Endodermal cell (in vitro differentiated cells): ENCODE measurements around the gene LOX. TPM values are rescaled to one million over a fixed set of nuclear protein-coding genes. Genes with fewer than 3 reads are reported as not detected.

Experiments used
- DNase-seq: peaks from one replicate; pipeline ENCODE4 v3.0.0-alpha.2; 2017
- H3K27ac ChIP-seq: 2 replicates; pipeline ENCODE4 v1.5.1; 2013; ENCODE audit warnings: mild to moderate bottlenecking, low read depth, low read length, moderate library complexity
- H3K27me3 ChIP-seq: 2 replicates; pipeline ENCODE4 v1.6.1; 2013; ENCODE audit warnings: mild to moderate bottlenecking, low read length, moderate library complexity; ENCODE audit not compliant: insufficient read depth, control insufficient read depth, poor library complexity, severe bottlenecking
- H3K36me3 ChIP-seq: 2 replicates; pipeline ENCODE4 v1.7.0; 2013; ENCODE audit warnings: mild to moderate bottlenecking, low read length, moderate library complexity; ENCODE audit not compliant: control insufficient read depth, insufficient read depth
- H3K4me1 ChIP-seq: one replicate; pipeline ENCODE4 v1.7.0; 2013; ENCODE audit warnings: low read length; ENCODE audit not compliant: control insufficient read depth, insufficient read depth
- H3K4me3 ChIP-seq: 2 replicates; pipeline ENCODE4 v1.5.1; 2013; ENCODE audit warnings: mild to moderate bottlenecking, low read length, moderate library complexity
- H3K9ac ChIP-seq: 2 replicates; pipeline ENCODE4 v1.6.1; 2013; ENCODE audit warnings: mild to moderate bottlenecking, low read length, moderate library complexity; ENCODE audit not compliant: poor library complexity, severe bottlenecking; ENCODE audit errors: extremely low read depth
- H3K9me3 ChIP-seq: 2 replicates; pipeline ENCODE4 v1.6.1; 2013; ENCODE audit warnings: mild to moderate bottlenecking, low read length, moderate library complexity; ENCODE audit not compliant: control insufficient read depth
- H3K27ac Mint-ChIP-seq: 2 replicates; pipeline ENCODE4 v1.8.0; 2020; ENCODE audit warnings: mixed read lengths
- H3K27me3 Mint-ChIP-seq: 2 replicates; pipeline ENCODE4 v1.8.0; 2021; ENCODE audit warnings: mild to moderate bottlenecking, mixed read lengths; ENCODE audit not compliant: insufficient read depth
- H3K36me3 Mint-ChIP-seq: 2 replicates; pipeline ENCODE4 v1.8.0; 2020; ENCODE audit warnings: low read depth, mixed read lengths
- H3K4me1 Mint-ChIP-seq: 2 replicates; pipeline ENCODE4 v1.8.0; 2020; ENCODE audit warnings: mixed read lengths
- H3K4me3 Mint-ChIP-seq: 2 replicates; pipeline ENCODE4 v1.8.0; 2020; ENCODE audit warnings: mild to moderate bottlenecking, moderate library complexity, mixed read lengths
- H3K9me3 Mint-ChIP-seq: 2 replicates; pipeline ENCODE4 v1.8.0; 2020; ENCODE audit warnings: mild to moderate bottlenecking, mixed read lengths
- WGBS, 2 experiments: methylation state at CpG; one replicate each; pipeline versions ENCODE4 v1.1.5 to v1.1.7; 2013; ENCODE audit warnings: missing lambda C conversion rate in 2 of 2, mixed read lengths in 1 of 2; ENCODE audit not compliant: insufficient coverage in 1 of 2, insufficient read length in 1 of 2; 5-methylcytosine and 5-hydroxymethylcytosine counted together
- total RNA-seq, 2 donors: library from RNA; stranded (reverse); fragmentation: NEBNext Ultra II Directional in 1 of 2; extraction: Animal tissue kit (Norgen Biotek cat#: 25700) in 1 of 2; gene quantifications; 2 replicates in 1 of 2; 3 replicates in 1 of 2; pipeline ENCODE4 v1.2.1, GENCODE V29; 2021
- TF ChIP-seq, protein P1 (sequence below): fragments of 200-600 bp; sonication (generic); conservative IDR thresholded peaks from 2 replicates; pipeline ENCODE4 v1.5.0; 2021; ENCODE audit warnings: antibody characterized with exemption, mild to moderate bottlenecking

Gene LOX
- total RNA-seq, 2 donors from 2014 or later: 16.4 to 16.5 TPM

DNA sequence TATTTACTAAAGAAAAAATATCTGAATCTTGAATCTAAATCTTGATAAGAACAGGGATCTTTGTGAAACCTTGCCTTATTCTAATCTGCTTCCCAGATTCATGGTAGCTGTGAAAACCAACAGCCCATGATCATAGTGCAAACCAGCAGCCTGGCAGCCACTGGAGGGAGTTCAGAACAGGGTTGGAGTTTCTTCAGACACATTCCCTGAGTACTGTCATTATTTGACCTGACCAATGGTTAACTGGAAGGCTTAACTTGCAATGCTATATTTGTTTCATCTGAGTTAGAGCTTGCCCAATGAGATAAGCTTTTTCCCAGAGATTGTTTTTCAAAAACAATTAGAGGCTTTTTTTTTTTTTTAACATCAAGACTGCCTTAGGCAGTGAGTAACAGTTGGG is 47.8 kb downstream of the LOX start:
- peaks cover 45% of the 10 kb centered on the region for H3K36me3 ChIP-seq
- Mint-ChIP-seq H3K27ac (peak overlapping the region; percentile 52), H3K36me3 (peaks cover 24% of the 10 kb centered on the region), H3K9me3 (no peaks in the 10 kb centered on the region), H3K27me3 (no peaks in the 10 kb centered on the region), H3K4me3 (no peak overlapping the region), H3K4me1 (peaks cover 13% of the 10 kb centered on the region)
- no peaks in the 10 kb centered on the region for H3K9me3 ChIP-seq
- no peaks in the 10 kb centered on the region for H3K4me1 ChIP-seq
- no peak overlapping the region for H3K4me3 ChIP-seq
- no peaks in the 10 kb centered on the region for H3K27me3 ChIP-seq
- no peak overlapping the region for H3K27ac ChIP-seq
- TF ChIP-seq, protein P1, sequence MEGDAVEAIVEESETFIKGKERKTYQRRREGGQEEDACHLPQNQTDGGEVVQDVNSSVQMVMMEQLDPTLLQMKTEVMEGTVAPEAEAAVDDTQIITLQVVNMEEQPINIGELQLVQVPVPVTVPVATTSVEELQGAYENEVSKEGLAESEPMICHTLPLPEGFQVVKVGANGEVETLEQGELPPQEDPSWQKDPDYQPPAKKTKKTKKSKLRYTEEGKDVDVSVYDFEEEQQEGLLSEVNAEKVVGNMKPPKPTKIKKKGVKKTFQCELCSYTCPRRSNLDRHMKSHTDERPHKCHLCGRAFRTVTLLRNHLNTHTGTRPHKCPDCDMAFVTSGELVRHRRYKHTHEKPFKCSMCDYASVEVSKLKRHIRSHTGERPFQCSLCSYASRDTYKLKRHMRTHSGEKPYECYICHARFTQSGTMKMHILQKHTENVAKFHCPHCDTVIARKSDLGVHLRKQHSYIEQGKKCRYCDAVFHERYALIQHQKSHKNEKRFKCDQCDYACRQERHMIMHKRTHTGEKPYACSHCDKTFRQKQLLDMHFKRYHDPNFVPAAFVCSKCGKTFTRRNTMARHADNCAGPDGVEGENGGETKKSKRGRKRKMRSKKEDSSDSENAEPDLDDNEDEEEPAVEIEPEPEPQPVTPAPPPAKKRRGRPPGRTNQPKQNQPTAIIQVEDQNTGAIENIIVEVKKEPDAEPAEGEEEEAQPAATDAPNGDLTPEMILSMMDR: peak; percentile 67
- DNase-seq: peak; percentile 55
- H3K9ac ChIP-seq: no peak overlapping the region

DNA sequence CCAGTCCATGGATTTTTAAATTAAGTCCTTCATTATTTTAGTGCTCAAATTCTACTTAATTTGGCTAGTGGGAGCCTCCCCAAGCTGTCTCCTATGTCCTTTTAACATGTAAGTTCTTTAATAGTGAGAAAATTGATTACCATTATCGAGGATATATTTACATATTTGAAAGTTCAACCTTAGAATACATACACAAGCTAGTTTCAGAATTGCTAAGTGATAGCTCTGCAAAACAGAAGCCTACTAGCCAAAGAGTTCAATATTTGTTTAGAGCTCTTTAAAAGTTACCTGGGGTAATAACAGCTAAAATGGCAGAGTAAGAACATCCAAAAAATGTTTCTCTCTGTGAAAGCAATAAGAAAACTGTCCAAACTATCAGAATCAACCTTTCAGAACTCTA is 48.2 kb downstream of the LOX start:
- peaks cover 9% of the 10 kb centered on the region for H3K4me1 Mint-ChIP-seq
- no peak overlapping the region for H3K4me3 ChIP-seq
- peak overlapping the region; percentile 52 for H3K27ac Mint-ChIP-seq
- H3K4me1 ChIP-seq: no peaks in the 10 kb centered on the region
- H3K27me3 Mint-ChIP-seq: no peaks in the 10 kb centered on the region
- DNase-seq: no peak
- no peaks in the 10 kb centered on the region for H3K9me3 ChIP-seq
- no peaks in the 10 kb centered on the region for H3K27me3 ChIP-seq
- TF ChIP-seq, protein P1: no peak
- H3K36me3 ChIP-seq: peaks cover 45% of the 10 kb centered on the region
- H3K27ac ChIP-seq: no peak overlapping the region
- 86% methylated on average over 1 of the region's 1 CpG; no CpG with 5 or more reads in 1 of the 2 experiments for WGBS, 2 experiments
- H3K9me3 Mint-ChIP-seq: no peaks in the 10 kb centered on the region
- H3K4me3 Mint-ChIP-seq: no peak overlapping the region
- H3K9ac ChIP-seq: no peak overlapping the region
- peaks cover 24% of the 10 kb centered on the region for H3K36me3 Mint-ChIP-seq

DNA sequence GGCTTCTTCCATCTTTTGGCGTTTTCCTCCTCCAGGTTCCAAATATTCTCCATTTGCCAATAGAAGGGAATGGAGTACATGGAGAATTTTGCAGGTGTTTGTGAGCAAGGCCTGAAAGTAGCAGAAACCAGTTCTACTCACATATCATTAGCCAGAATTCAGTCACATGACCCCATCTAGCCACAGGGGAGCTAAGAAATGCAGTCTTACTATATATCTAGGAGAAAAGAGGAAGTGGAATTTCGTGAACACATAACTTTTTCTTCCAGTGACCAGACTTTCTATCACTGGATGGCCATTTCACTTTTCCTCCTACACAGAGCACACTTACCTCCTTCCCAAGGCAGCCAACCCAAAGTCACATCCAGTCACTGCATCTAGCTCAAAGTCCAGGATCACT is 55.1 kb downstream of the LOX start:
- Histone ChIP-seq H3K4me3 (no peak overlapping the region), H3K27me3 (no peaks in the 10 kb centered on the region), H3K9ac (no peak overlapping the region), H3K36me3 (peaks cover 31% of the 10 kb centered on the region), H3K9me3 (no peaks in the 10 kb centered on the region), H3K27ac (no peak overlapping the region), H3K4me1 (no peaks in the 10 kb centered on the region)
- H3K9me3 Mint-ChIP-seq: no peaks in the 10 kb centered on the region
- peaks cover 4% of the 10 kb centered on the region for H3K4me1 Mint-ChIP-seq
- no peak for DNase-seq
- no peaks in the 10 kb centered on the region for H3K27me3 Mint-ChIP-seq
- TF ChIP-seq, protein P1: no peak
- 92% methylated on average over 2 of the region's 2 CpGs; no CpG with 5 or more reads in 1 of the 2 experiments for WGBS, 2 experiments
- no peak overlapping the region for H3K27ac Mint-ChIP-seq
- no peak overlapping the region for H3K4me3 Mint-ChIP-seq
- H3K36me3 Mint-ChIP-seq: peaks cover 39% of the 10 kb centered on the region
